Measurements from ENCODE around the gene RGMB. TPM values are rescaled to one million over a fixed set of nuclear protein-coding genes. Genes with fewer than 3 reads are reported as not detected.
"Not testable (repeated sequence)": the region's sequence is repeated elsewhere in the genome, so short reads cannot be mapped to it uniquely, and the experiment has no call there.

RGMB gene
- total RNA-seq, 1 donor = 70.9 TPM

DNA sequence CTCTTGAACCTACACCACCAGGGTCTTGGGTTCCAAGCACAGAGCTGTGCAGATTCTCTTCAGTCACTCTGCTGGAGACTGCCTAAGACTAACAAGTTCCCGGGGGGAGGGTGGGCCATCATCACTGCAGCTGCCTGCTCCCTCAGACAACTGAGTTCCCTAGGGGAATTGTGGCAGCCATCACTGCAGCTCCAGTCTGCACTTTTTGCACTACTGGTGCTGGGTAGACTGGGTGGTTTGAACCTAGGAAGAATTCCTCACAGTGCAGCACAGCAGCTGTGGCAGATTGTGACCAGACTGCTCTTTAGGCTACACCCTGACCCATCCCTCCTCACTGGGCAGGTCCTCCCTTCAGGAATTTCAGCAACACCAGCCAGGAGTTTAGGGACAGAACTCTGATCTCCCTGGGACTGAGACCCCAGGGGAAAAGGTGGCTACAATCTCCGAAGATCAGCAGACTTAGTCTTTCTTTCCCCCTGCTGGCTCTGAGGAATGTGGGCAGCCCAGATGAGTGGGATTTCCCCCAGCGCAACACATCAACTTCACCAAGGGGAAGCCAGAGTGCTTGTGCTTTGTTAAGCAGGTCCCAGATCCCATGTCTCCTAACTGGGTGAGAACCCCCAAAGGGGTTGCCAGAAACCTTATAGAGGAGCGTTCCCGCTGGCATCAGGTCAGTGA lies 30.9 kb upstream of the RGMB start:
- H4K20me1 ChIP-seq (ENCODE audit: insufficient read depth, low read length) = no peaks in the 10 kb centered on the region
- H3K4me2 ChIP-seq (ENCODE audit: insufficient read depth, low read length) = no peak overlapping the region
- no peak overlapping the region for H3K27ac ChIP-seq (ENCODE audit: low read depth, low read length)
- TF ChIP-seq CTCF (IDR thresholded peaks at IDR 0.05; ENCODE audit: extremely low read depth, low read depth, low read length) = no peak
- no peak overlapping the region for H3K4me3 ChIP-seq (ENCODE audit: insufficient read depth, low read length)
- DNase-seq (ENCODE audit: insufficient read length, low spot score, missing footprints) = no peak
- H3K36me3 ChIP-seq (ENCODE audit: insufficient read depth, low read length) = no peaks in the 10 kb centered on the region
- peaks cover 6% of the 10 kb centered on the region for H3K4me1 ChIP-seq (ENCODE audit: insufficient read depth, low read length)
- no peaks in the 10 kb centered on the region for H3K27me3 ChIP-seq (ENCODE audit: insufficient read depth, low read length)
- H3K79me2 ChIP-seq (ENCODE audit: insufficient read depth, low read length) = no peaks in the 10 kb centered on the region
- H3K9me3 ChIP-seq (ENCODE audit: low read depth, low read length) = no peaks in the 10 kb centered on the region
- no peak overlapping the region for H2AFZ ChIP-seq (ENCODE audit: low read length)

DNA sequence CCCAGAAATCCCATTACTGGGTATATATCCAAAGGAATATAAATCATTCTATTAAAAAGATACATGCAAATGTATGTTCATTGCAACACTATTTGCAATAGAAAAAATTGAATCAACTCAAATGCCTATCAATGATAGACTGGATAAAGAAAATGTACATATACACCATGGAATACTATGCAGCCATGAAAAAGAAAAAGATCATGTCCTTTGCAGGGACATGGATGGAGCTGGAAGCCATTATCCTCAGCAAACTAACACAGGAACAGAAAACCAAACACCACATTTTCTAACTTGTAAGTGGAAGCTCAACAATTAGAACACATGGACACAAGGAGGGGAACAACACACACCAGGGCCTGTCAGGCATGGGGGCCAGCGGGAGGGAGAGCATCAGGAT lies 25.2 kb upstream of the RGMB start:
- not testable (repeated sequence) for H3K9me3 ChIP-seq (ENCODE audit: low read depth, low read length); H2AFZ ChIP-seq (ENCODE audit: low read length); H4K20me1 ChIP-seq (ENCODE audit: insufficient read depth, low read length); H3K27ac ChIP-seq (ENCODE audit: low read depth, low read length); H3K79me2 ChIP-seq (ENCODE audit: insufficient read depth, low read length); H3K4me3 ChIP-seq (ENCODE audit: insufficient read depth, low read length); H3K36me3 ChIP-seq (ENCODE audit: insufficient read depth, low read length); H3K27me3 ChIP-seq (ENCODE audit: insufficient read depth, low read length); H3K4me2 ChIP-seq (ENCODE audit: insufficient read depth, low read length); DNase-seq (ENCODE audit: insufficient read length, low spot score, missing footprints); H3K4me1 ChIP-seq (ENCODE audit: insufficient read depth, low read length)

GRCh38 chr5:98749046-98749445 lies 24.4 kb upstream of the RGMB start:
- DNase-seq (ENCODE audit: insufficient read length, low spot score, missing footprints) = no peak
- Histone ChIP-seq H3K36me3 (ENCODE audit: insufficient read depth, low read length) (no peaks in the 10 kb centered on the region), H3K27me3 (ENCODE audit: insufficient read depth, low read length) (no peaks in the 10 kb centered on the region), H3K79me2 (ENCODE audit: insufficient read depth, low read length) (no peaks in the 10 kb centered on the region), H3K4me3 (ENCODE audit: insufficient read depth, low read length) (no peak overlapping the region), H4K20me1 (ENCODE audit: insufficient read depth, low read length) (no peaks in the 10 kb centered on the region), H3K9me3 (ENCODE audit: low read depth, low read length) (no peaks in the 10 kb centered on the region), H3K27ac (ENCODE audit: low read depth, low read length) (no peak overlapping the region), H2AFZ (ENCODE audit: low read length) (no peak overlapping the region), H3K4me1 (ENCODE audit: insufficient read depth, low read length) (peaks cover 2% of the 10 kb centered on the region), H3K4me2 (ENCODE audit: insufficient read depth, low read length) (no peak overlapping the region)
- no peak for TF ChIP-seq CTCF (IDR thresholded peaks at IDR 0.05; ENCODE audit: extremely low read depth, low read depth, low read length)

GRCh38 chr5:98750693-98751092 lies 22.8 kb upstream of the RGMB start:
- no peak overlapping the region for H3K4me3 ChIP-seq (ENCODE audit: insufficient read depth, low read length)
- no peak overlapping the region for H3K4me2 ChIP-seq (ENCODE audit: insufficient read depth, low read length)
- H3K9me3 ChIP-seq (ENCODE audit: low read depth, low read length) = no peaks in the 10 kb centered on the region
- H3K79me2 ChIP-seq (ENCODE audit: insufficient read depth, low read length) = no peaks in the 10 kb centered on the region
- no peaks in the 10 kb centered on the region for H3K27me3 ChIP-seq (ENCODE audit: insufficient read depth, low read length)
- no peak overlapping the region for H3K27ac ChIP-seq (ENCODE audit: low read depth, low read length)
- DNase-seq (ENCODE audit: insufficient read length, low spot score, missing footprints) = no peak
- peak; percentile 33 for TF ChIP-seq CTCF (IDR thresholded peaks at IDR 0.05; ENCODE audit: extremely low read depth, low read depth, low read length)
- H2AFZ ChIP-seq (ENCODE audit: low read length) = no peak overlapping the region
- H4K20me1 ChIP-seq (ENCODE audit: insufficient read depth, low read length) = no peaks in the 10 kb centered on the region
- peaks cover 6% of the 10 kb centered on the region for H3K4me1 ChIP-seq (ENCODE audit: insufficient read depth, low read length)
- no peaks in the 10 kb centered on the region for H3K36me3 ChIP-seq (ENCODE audit: insufficient read depth, low read length)

DNA sequence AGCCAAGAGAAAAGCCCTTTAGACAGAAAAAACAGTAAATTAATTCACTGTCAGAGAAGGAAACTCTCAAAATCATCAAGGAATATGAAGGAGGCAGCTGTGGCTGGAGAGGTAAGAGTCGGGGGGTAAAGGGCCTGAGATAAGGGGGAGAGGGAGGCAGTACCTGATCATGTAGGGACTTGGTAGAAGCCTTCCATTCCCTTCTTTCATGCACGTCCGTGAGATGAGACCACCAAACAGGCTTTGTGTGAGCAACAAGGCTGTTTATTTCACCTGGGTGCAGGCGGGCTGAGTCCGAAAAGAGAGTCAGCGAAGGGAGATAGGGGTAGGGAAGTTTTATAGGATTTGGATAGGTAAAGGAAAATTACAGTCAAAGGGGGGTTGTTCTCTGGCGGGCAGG lies 21.1 kb upstream of the RGMB start:
- H3K4me1 ChIP-seq (ENCODE audit: insufficient read depth, low read length); H3K4me2 ChIP-seq (ENCODE audit: insufficient read depth, low read length): not testable (repeated sequence)

GRCh38 chr5:98752801-98753200 lies 20.7 kb upstream of the RGMB start:
- DNase-seq (ENCODE audit: insufficient read length, low spot score, missing footprints); H3K36me3 ChIP-seq (ENCODE audit: insufficient read depth, low read length); H2AFZ ChIP-seq (ENCODE audit: low read length); H3K9me3 ChIP-seq (ENCODE audit: low read depth, low read length); H3K27me3 ChIP-seq (ENCODE audit: insufficient read depth, low read length); H3K4me3 ChIP-seq (ENCODE audit: insufficient read depth, low read length); H4K20me1 ChIP-seq (ENCODE audit: insufficient read depth, low read length); H3K27ac ChIP-seq (ENCODE audit: low read depth, low read length); H3K4me2 ChIP-seq (ENCODE audit: insufficient read depth, low read length); H3K4me1 ChIP-seq (ENCODE audit: insufficient read depth, low read length); H3K79me2 ChIP-seq (ENCODE audit: insufficient read depth, low read length): not testable (repeated sequence)

More for the DNA sequence above, 21.1 kb upstream of the RGMB start:
- not testable (repeated sequence) for DNase-seq (ENCODE audit: insufficient read length, low spot score, missing footprints); H3K79me2 ChIP-seq (ENCODE audit: insufficient read depth, low read length); H3K4me3 ChIP-seq (ENCODE audit: insufficient read depth, low read length); H3K27ac ChIP-seq (ENCODE audit: low read depth, low read length); H3K36me3 ChIP-seq (ENCODE audit: insufficient read depth, low read length); H3K9me3 ChIP-seq (ENCODE audit: low read depth, low read length); H2AFZ ChIP-seq (ENCODE audit: low read length); H4K20me1 ChIP-seq (ENCODE audit: insufficient read depth, low read length); H3K27me3 ChIP-seq (ENCODE audit: insufficient read depth, low read length)

Measured in osteoblast (primary cell).